WERI-Rb-1 (cell line): ENCODE results near the gene ARHGAP10.

Source experiments
- DNase-seq: peaks from one replicate; pipeline ENCODE4 v3.0.0-alpha.2; 2020
- H3K27ac ChIP-seq: fragments of 250-450 bp; sonication (Bioruptor Pico); 2 replicates; pipeline ENCODE4 v1.5.1; 2020; ENCODE audit warnings: mild to moderate bottlenecking, moderate library complexity
- H3K27me3 ChIP-seq: fragments of 250-450 bp; sonication (Bioruptor Pico); 2 replicates; pipeline ENCODE4 v1.5.1; 2021; ENCODE audit warnings: mild to moderate bottlenecking, low read depth, moderate library complexity; ENCODE audit not compliant: insufficient read depth, severe bottlenecking
- H3K36me3 ChIP-seq: fragments of 250-450 bp; sonication (Bioruptor Pico); 2 replicates; pipeline ENCODE4 v1.5.1; 2020; ENCODE audit warnings: mild to moderate bottlenecking, moderate library complexity
- H3K4me3 ChIP-seq: 2 replicates; pipeline ENCODE4 v1.5.1; 2011; ENCODE audit warnings: low read depth, mild to moderate bottlenecking, control low read depth, low read length
- H3K9me3 ChIP-seq: fragments of 250-450 bp; sonication (Bioruptor Pico); 2 replicates; pipeline ENCODE4 v1.5.1; 2021; ENCODE audit warnings: mild to moderate bottlenecking, moderate library complexity; ENCODE audit not compliant: severe bottlenecking
- TF ChIP-seq, protein P1 (sequence below): IDR thresholded peaks from 2 replicates; pipeline ENCODE4 v1.5.1; 2011; ENCODE audit warnings: low read depth, mild to moderate bottlenecking, control low read depth, inconsistent platforms, low read length

The ARHGAP10 gene

DNA sequence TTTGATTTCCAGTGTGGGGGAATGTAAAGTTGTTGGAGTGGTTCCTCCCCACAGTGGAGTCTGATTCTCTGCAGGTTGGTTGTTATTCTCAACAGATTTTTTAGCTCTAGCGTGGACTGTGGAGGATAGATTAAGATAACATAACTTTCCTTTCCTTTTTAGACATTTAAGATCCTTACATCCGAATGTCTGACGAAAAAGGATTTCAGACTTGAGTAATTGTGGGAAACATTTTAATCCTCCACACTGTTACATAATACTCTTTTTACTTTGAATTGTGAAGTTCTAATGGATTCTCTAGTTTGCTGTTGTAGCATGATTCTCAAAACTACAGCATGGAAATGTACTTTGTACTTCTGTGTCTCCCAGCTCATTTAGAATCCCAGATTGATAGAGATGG lies 107.8 kb downstream of the ARHGAP10 start:
- no peak for DNase-seq
- Histone ChIP-seq H3K9me3 (no peaks in the 10 kb centered on the region), H3K27me3 (no peaks in the 10 kb centered on the region), H3K27ac (no peak overlapping the region; the same call in 1 of the 2 replicates), H3K36me3 (peaks cover 6% of the 10 kb centered on the region; the same call in 1 of the 2 replicates), H3K4me3 (no peak overlapping the region)
- TF ChIP-seq, protein P1, sequence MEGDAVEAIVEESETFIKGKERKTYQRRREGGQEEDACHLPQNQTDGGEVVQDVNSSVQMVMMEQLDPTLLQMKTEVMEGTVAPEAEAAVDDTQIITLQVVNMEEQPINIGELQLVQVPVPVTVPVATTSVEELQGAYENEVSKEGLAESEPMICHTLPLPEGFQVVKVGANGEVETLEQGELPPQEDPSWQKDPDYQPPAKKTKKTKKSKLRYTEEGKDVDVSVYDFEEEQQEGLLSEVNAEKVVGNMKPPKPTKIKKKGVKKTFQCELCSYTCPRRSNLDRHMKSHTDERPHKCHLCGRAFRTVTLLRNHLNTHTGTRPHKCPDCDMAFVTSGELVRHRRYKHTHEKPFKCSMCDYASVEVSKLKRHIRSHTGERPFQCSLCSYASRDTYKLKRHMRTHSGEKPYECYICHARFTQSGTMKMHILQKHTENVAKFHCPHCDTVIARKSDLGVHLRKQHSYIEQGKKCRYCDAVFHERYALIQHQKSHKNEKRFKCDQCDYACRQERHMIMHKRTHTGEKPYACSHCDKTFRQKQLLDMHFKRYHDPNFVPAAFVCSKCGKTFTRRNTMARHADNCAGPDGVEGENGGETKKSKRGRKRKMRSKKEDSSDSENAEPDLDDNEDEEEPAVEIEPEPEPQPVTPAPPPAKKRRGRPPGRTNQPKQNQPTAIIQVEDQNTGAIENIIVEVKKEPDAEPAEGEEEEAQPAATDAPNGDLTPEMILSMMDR: no peak

DNA sequence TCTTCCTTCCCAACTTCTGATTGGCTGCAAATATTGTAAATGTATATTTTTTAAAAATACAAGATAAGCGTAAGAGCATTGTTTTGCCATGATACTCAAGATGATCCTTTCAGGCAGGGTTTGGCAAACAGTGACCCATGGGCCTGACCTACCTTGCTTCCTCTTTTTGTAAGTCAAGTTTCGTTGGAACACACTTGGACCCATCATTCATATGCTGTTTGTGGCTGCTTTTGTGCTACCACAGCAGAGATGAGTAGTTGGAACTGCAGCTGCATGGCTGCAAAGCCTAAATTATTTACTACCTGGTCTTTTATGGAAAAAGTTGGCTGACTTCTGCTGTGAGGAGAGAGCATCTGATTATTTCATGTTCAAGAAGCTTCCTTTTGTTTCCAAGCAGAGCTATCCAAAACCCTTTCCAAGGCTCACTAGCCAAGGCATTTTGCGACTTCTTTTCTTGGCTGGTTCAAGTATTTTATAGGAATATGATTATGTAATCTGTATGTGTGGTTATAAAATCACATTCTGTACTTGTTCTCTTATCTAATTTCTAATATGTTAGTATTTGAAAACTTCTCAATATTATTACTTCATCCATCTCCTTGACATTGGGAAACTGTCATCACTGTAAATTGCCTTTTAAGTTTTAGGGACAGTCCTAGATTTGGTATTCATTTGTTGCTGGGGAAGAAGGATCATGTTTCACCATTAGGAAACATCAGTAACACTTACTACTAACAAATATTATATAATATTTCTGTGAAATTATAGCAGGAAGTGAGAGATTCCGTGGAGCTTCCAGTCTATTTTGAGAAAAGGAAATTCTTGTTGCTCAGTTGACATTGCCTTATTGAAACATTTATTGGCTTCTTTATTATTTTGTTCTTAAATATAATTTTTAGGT lies 109.2 kb downstream of the ARHGAP10 start:
- Histone ChIP-seq H3K9me3 (no peaks in the 10 kb centered on the region), H3K36me3 (peaks cover 6% of the 10 kb centered on the region; the same call in 1 of the 2 replicates), H3K4me3 (no peak overlapping the region), H3K27ac (no peak overlapping the region), H3K27me3 (no peaks in the 10 kb centered on the region)
- TF ChIP-seq, protein P1: no peak
- DNase-seq: no peak

DNA sequence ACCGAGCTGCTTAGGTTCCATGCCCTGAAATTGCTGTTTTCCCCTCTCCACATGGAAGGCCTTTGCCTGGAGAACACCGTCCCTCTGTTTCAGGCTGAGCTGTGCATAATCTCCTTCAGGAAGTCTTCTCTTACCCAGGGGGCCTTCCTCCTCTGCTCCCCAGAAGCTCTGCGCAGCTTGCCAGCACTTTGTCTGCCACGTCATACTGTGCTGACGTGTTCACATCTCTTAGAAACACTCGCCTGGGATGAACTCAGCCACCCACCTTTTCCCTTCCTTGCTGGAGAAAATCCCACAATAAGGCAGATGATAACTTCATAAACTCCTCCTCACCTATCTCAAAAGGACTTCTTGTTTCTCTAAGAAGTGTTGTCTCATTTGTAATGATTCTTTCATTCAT lies 110.7 kb downstream of the ARHGAP10 start:
- no peak overlapping the region for H3K4me3 ChIP-seq
- TF ChIP-seq, protein P1: no peak
- no peaks in the 10 kb centered on the region for H3K27me3 ChIP-seq
- no peak overlapping the region for H3K27ac ChIP-seq
- no peaks in the 10 kb centered on the region for H3K9me3 ChIP-seq
- H3K36me3 ChIP-seq: peaks cover 12% of the 10 kb centered on the region
- no peak for DNase-seq

DNA sequence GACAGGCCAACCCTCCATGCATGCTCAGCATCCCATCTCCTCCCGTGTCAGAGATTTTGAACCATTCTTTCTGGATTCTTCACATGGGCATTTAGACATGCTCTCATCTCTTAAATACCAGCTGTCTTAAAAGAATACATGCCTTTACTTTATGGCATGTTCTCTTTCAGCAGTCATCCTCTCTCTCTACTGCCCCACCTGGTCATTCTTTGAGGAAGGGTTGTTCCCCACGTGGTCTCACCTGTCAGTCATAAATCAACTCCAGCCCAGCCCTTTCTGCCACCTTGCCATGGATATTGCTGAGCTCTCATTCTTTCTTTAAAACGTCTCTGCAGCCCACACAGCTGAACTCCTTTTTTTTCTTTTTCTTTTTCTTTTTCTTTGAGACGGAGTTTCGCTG lies 111.3 kb downstream of the ARHGAP10 start:
- TF ChIP-seq, protein P1: peak; percentile 56
- Histone ChIP-seq H3K36me3 (peaks cover 12% of the 10 kb centered on the region), H3K27ac (no peak overlapping the region), H3K4me3 (no peak overlapping the region), H3K9me3 (no peaks in the 10 kb centered on the region), H3K27me3 (no peaks in the 10 kb centered on the region)
- peak; percentile 47 for DNase-seq

DNA sequence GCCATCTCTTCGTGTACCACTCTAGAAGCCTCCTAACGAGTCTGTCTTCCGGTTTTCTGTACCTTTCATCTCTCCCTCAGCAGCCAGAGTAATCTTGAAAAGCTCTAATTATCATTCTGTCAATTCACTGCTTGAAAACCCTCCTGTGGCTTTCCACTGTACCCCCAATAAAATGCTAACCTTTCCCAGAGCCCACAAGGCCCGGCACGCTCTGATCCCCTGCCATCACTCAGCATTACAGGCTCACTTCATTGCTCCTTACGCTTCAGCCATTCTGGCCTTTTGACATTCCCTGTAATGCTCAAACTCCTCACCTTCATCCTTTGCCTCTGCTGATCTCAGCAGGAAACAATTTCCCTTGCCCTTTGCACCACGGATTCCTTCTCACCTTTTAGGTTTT lies 112.9 kb downstream of the ARHGAP10 start:
- TF ChIP-seq, protein P1: no peak
- DNase-seq: no peak
- no peaks in the 10 kb centered on the region for H3K27me3 ChIP-seq
- no peak overlapping the region for H3K4me3 ChIP-seq
- no peak overlapping the region for H3K27ac ChIP-seq
- no peaks in the 10 kb centered on the region for H3K9me3 ChIP-seq
- H3K36me3 ChIP-seq: peaks cover 12% of the 10 kb centered on the region
